Right lobe of liver (tissue), 6 donors: Measurements from ENCODE around the gene FMN1. TPM values are rescaled to one million over a fixed set of nuclear protein-coding genes. Genes with fewer than 3 reads are reported as not detected.

ENCODE experiments used
- ATAC-seq, 4 donors: fragments of 200-7000 bp; cut with Tn5 transposase; one replicate each; pipeline ENCODE4 v1.9.1; 2020; ENCODE audit warnings: mild to moderate bottlenecking in 4 of 4, moderate library complexity in 4 of 4
- DNase-seq, 3 donors: peaks; one replicate each; pipeline ENCODE4 v3.0.0-alpha.2; 2020
- H3K27ac ChIP-seq, 3 donors: fragments of 200-600 bp; one replicate each; pipeline ENCODE4 v1.8.0; 2022
- H3K27me3 ChIP-seq, 2 donors: fragments of 200-600 bp; one replicate each; pipeline ENCODE4 v1.8.0; 2022
- H3K36me3 ChIP-seq, 4 donors: fragments of 200-600 bp; sonication (generic) in 1 of 4; one replicate each; pipeline versions ENCODE4 v1.5.1 to v1.8.0; 2017 to 2022; ENCODE audit warnings: control low read depth in 1 of 4
- H3K4me1 ChIP-seq, 4 donors: fragments of 200-600 bp; sonication (generic) in 1 of 4; one replicate each; pipeline versions ENCODE4 v1.5.1 to v1.8.0; 2017 to 2022; ENCODE audit warnings: control low read depth in 1 of 4
- H3K4me3 ChIP-seq, 3 donors: fragments of 200-600 bp; one replicate each; pipeline ENCODE4 v1.8.0; 2022
- H3K9me3 ChIP-seq, 4 donors: fragments of 200-600 bp; sonication (generic) in 1 of 4; one replicate each; pipeline versions ENCODE4 v1.5.1 to v1.8.0; 2017 to 2022; ENCODE audit warnings: control low read depth in 1 of 4
- POLR2A ChIP-seq: fragments of 450-650 bp; IDR thresholded peaks from one replicate; pipeline ENCODE4 v1.6.1; 2017; ENCODE audit warnings: antibody characterized with exemption, mild to moderate bottlenecking
- WGBS: methylation state at CpG from one replicate; pipeline ENCODE4 v1.1.6; 2018; ENCODE audit warnings: low coverage, low lambda C conversion rate; ENCODE audit not compliant: insufficient coverage; ENCODE audit errors: missing lambda C conversion rate; 5-methylcytosine and 5-hydroxymethylcytosine counted together
- intact Hi-C, 2 donors: fragments of 100-400 bp; cut with DNase I; formaldehyde crosslinking; loops; one replicate each; pipeline versions ENCODE4 v1.11.2 to v1.14.1; 2022
- total RNA-seq, 6 experiments: library from RNA; depleted of rRNA in 2 of 6; stranded (reverse); fragments of >200 nt in 2 of 6; fragmentation: NEBNext Ultra II Directional in 3 of 6; extraction: Animal tissue kit (Norgen Biotek cat#: 25700) in 3 of 6; gene quantifications; one replicate each; pipeline versions ENCODE4 v1.1.0 to v1.2.4, GENCODE V29; 2016 to 2023
- TF ChIP-seq, protein P1 (sequence below), 4 donors: fragments of 200-600 bp in 3 of 4; fragments of 450-650 bp in 1 of 4; IDR thresholded peaks; one replicate each; pipeline versions ENCODE4 v1.5.1 to v1.8.0; 2016 to 2022; ENCODE audit warnings: antibody characterized with exemption in 4 of 4, mild to moderate bottlenecking in 2 of 4
- donor health status: DM: no; HTN: yes; CAD: no.
- donor health status: DM: no; HTN: no; CAD: no.
- donor health status: DM: no; HTN: no; CAD: no.
- donor health status: DM: no; HTN: yes; CAD: no.
- donor health status: DM: no; HTN: yes; CAD: no.

Gene FMN1
- total RNA-seq, 6 experiments from 2014 or later = 1.1 to 6.8 (median 3.1) TPM

DNA sequence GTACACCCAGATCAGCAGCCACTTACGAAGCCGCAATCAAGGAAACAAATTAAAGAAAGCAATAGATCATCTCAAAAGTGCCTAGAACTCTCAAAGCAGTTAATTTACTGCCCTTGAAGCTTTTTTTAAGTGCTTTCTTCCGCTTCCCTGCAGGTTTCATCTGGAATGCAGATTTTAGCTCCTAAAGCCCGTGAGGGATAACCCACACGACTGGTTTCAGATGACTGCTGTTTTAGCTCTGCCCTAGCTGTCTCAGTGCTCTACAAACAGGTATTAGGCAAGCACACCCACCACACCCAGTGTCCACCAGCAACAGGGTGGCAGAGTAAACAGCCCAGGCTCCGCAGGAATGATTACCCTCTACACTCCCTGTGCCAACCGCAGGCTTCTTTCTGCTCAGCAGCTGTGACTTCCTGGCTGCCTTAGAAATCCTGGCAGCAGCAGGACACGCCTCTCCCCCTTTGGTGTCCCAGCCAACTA, 126.0 kb downstream of the FMN1 start:
- ATAC-seq (peak; percentile 50 to 76 (median 68)), DNase-seq (no peak)
- Histone ChIP-seq H3K36me3 (no peaks in the 10 kb centered on the region), H3K27me3 (no peaks in the 10 kb centered on the region), H3K4me1 (no peaks in the 10 kb centered on the region), H3K27ac (no peak overlapping the region), H3K9me3 (no peaks in the 10 kb centered on the region), H3K4me3 (no peak overlapping the region)
- TF ChIP-seq, protein P1, sequence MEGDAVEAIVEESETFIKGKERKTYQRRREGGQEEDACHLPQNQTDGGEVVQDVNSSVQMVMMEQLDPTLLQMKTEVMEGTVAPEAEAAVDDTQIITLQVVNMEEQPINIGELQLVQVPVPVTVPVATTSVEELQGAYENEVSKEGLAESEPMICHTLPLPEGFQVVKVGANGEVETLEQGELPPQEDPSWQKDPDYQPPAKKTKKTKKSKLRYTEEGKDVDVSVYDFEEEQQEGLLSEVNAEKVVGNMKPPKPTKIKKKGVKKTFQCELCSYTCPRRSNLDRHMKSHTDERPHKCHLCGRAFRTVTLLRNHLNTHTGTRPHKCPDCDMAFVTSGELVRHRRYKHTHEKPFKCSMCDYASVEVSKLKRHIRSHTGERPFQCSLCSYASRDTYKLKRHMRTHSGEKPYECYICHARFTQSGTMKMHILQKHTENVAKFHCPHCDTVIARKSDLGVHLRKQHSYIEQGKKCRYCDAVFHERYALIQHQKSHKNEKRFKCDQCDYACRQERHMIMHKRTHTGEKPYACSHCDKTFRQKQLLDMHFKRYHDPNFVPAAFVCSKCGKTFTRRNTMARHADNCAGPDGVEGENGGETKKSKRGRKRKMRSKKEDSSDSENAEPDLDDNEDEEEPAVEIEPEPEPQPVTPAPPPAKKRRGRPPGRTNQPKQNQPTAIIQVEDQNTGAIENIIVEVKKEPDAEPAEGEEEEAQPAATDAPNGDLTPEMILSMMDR (IDR thresholded peaks at IDR 0.05) = no peak
- no peak for TF ChIP-seq POLR2A
- intact Hi-C loops = loop anchor here in 1 of 2 donors (5.0 kb wide), 1 partner anchor 249 kb away; no protein-coding TSS in a partner anchor
- 37% methylated on average over 7 of the region's 8 CpGs for WGBS

GRCh38 chr15:33068007-33068481, 126.5 kb downstream of the FMN1 start:
- 26% methylated on average over 12 of the region's 14 CpGs for WGBS
- TF ChIP-seq, protein P1 (IDR thresholded peaks at IDR 0.05) = no peak
- no peak for TF ChIP-seq POLR2A
- H3K4me1 ChIP-seq = no peaks in the 10 kb centered on the region
- no peaks in the 10 kb centered on the region for H3K36me3 ChIP-seq
- no peaks in the 10 kb centered on the region for H3K9me3 ChIP-seq
- H3K27ac ChIP-seq = no peak overlapping the region
- no peaks in the 10 kb centered on the region for H3K27me3 ChIP-seq
- no peak overlapping the region for H3K4me3 ChIP-seq
- ATAC-seq (peak; percentile 74 to 83 (median 80)), DNase-seq (peak; percentile 51 to 68 (median 52))
- intact Hi-C loops = loop anchor here in 1 of 2 donors (5.0 kb wide), 1 partner anchor 249 kb away; no protein-coding TSS in a partner anchor

- Histone ChIP-seq H3K4me1 (no peaks in the 10 kb centered on the region), H3K4me3 (no peak overlapping the region), H3K27me3 (no peaks in the 10 kb centered on the region), H3K27ac (no peak overlapping the region), H3K36me3 (no peaks in the 10 kb centered on the region), H3K9me3 (no peaks in the 10 kb centered on the region)
- ATAC-seq (no peak), DNase-seq (no peak)
- no peak for TF ChIP-seq POLR2A
- TF ChIP-seq, protein P1 (IDR thresholded peaks at IDR 0.05) = no peak
- WGBS = 22% methylated on average over 7 of the region's 9 CpGs
- intact Hi-C loops = loop anchor here in 1 of 2 donors (5.0 kb wide), 1 partner anchor 250 kb away; no protein-coding TSS in a partner anchor
Observed at GRCh38 chr15:33067456-33067855, 127.1 kb downstream of the FMN1 start.

GRCh38 chr15:33066584-33066983, 127.9 kb downstream of the FMN1 start:
- no peaks in the 10 kb centered on the region for H3K9me3 ChIP-seq
- H3K27me3 ChIP-seq = no peaks in the 10 kb centered on the region
- no peaks in the 10 kb centered on the region for H3K4me1 ChIP-seq
- no peak for TF ChIP-seq POLR2A
- TF ChIP-seq, protein P1 (IDR thresholded peaks at IDR 0.05) = no peak
- intact Hi-C loops = loop anchor here in 1 of 2 donors (5.0 kb wide), 1 partner anchor 251 kb away; no protein-coding TSS in a partner anchor
- 49% methylated on average over 5 of the region's 8 CpGs for WGBS
- no peaks in the 10 kb centered on the region for H3K36me3 ChIP-seq
- H3K4me3 ChIP-seq = no peak overlapping the region
- no peak overlapping the region for H3K27ac ChIP-seq
- no peak for ATAC-seq
- no peak for DNase-seq
